ENCODE data around the gene CYP4F12. TPM values are rescaled to one million over a fixed set of nuclear protein-coding genes. Genes with fewer than 3 reads are reported as not detected.

CYP4F12 gene
- polyA plus RNA-seq, 2 of the 4 experiments (the other 2 are of a cell fraction), result 6.3 to 12.8 TPM

- ATAC-seq, result no peak
- FAIRE-seq, result no peak
Measured at GRCh38 chr19:15639596-15639995, 33.3 kb upstream of the CYP4F12 start.

GRCh38 chr19:15640294-15640903 lies 32.5 kb upstream of the CYP4F12 start, which contains the start of gene CYP4F3:
Gene CYP4F3, plus strand, starts transcription at chr19:15640897. Its CDS starts 519 bp downstream, at chr19:15641416.
- Histone ChIP-seq H3K4me3 (peak within 1 kb of the TSS; percentile 49), H3K4me1 (peaks cover 33% of the 10 kb centered on the region), H3K9me3 (no peaks in the 10 kb centered on the region), H3K4me2 (peak within 1 kb of the TSS; percentile 84), H3K27ac (peak within 1 kb of the TSS; percentile 91 to 96)
- no peak for FAIRE-seq
- DNase-seq (ENCODE audit: low read depth in 1 of 2, low spot score in 1 of 2), result peak; percentile 72 to 96
- ATAC-seq, result peak; percentile 95 to 96
- 7% methylated on average over 3 of the region's 6 CpGs for WGBS (ENCODE audit: missing lambda C conversion rate)
- CTCF ChIA-PET, result interaction anchor here (0.6 to 1.3 kb wide), 2 partner anchors 10 to 501 kb away, joined by 3 read pairs; no protein-coding TSS in a partner anchor
- POLR2A ChIA-PET, result interaction anchor here (0.9 kb wide), 1 partner anchor 545 kb away, joined by 3 read pairs; no protein-coding TSS in a partner anchor
- TF ChIP-seq RCOR1 (IDR thresholded peaks at IDR 0.05; ENCODE audit: low read depth, low read length), result no peak
- no peak for TF ChIP-seq SMC3 (IDR thresholded peaks at IDR 0.05)
- TF ChIP-seq ZSCAN20 (CRISPR knock-in tag; IDR thresholded peaks at IDR 0.05), result no peak
- TF ChIP-seq NPAS2 (CRISPR knock-in tag; IDR thresholded peaks at IDR 0.05; ENCODE audit: borderline replicate concordance), result no peak
- peak; percentile 80 for TF ChIP-seq NFE2L2 (conservative IDR thresholded peaks at IDR 0.05; ENCODE audit: low read length)
- no peak for TF ChIP-seq SREBF2 (IDR thresholded peaks at IDR 0.05)
- no peak for TF ChIP-seq RAD21 (conservative IDR thresholded peaks at IDR 0.05 in 1 of 2, IDR thresholded peaks at IDR 0.05 in 1 of 2)
- 0 out of 2 replicates have a peak, but pooled peaks have one; percentile 17 for TF ChIP-seq CHD4 (IDR thresholded peaks at IDR 0.05; ENCODE audit: borderline replicate concordance)
- peak in 1 of 2 experiments; percentile 28; a peak in 1 of 5 replicates for TF ChIP-seq EP300 (IDR thresholded peaks at IDR 0.05)
- no peak for TF ChIP-seq NR3C1 (IDR thresholded peaks at IDR 0.05)
- no peak for TF ChIP-seq JUN (IDR thresholded peaks at IDR 0.05)
- no peak for TF ChIP-seq REST (IDR thresholded peaks at IDR 0.05)
- no peak for TF ChIP-seq ESRRA (IDR thresholded peaks at IDR 0.05; ENCODE audit: borderline replicate concordance, low read length)
- no peak for TF ChIP-seq EHMT2 (IDR thresholded peaks at IDR 0.05; ENCODE audit: low read depth)
- TF ChIP-seq HOXB13 (CRISPR knock-in tag; IDR thresholded peaks at IDR 0.05; ENCODE audit: low read depth), result 0 out of 2 replicates have a peak, but pooled peaks have one; percentile 17
- TF ChIP-seq CTCF (IDR thresholded peaks at IDR 0.05), result no peak
- no peak for TF ChIP-seq ATOH8 (CRISPR knock-in tag; IDR thresholded peaks at IDR 0.05; ENCODE audit: low read depth)

More at GRCh38 chr19:15639596-15639995, 33.3 kb upstream of the CYP4F12 start:
- no peak for DNase-seq (ENCODE audit: low read depth in 1 of 2, low spot score in 1 of 2)
- Histone ChIP-seq H3K4me1 (peaks cover 33% of the 10 kb centered on the region), H3K4me3 (no peak overlapping the region), H3K27ac (peak overlapping the region; percentile 91 to 96), H3K9me3 (no peaks in the 10 kb centered on the region), H3K4me2 (peak overlapping the region; percentile 84; the same call in 1 of the 3 replicates)
- no peak for TF ChIP-seq EHF (CRISPR knock-in tag; IDR thresholded peaks at IDR 0.05)
- TF ChIP-seq SREBF2 (IDR thresholded peaks at IDR 0.05), result no peak
- no peak for TF ChIP-seq MAX (IDR thresholded peaks at IDR 0.05)
- TF ChIP-seq PHF8 (IDR thresholded peaks at IDR 0.05; ENCODE audit: borderline replicate concordance, low read depth), result no peak
- no peak for TF ChIP-seq RNF2 (IDR thresholded peaks at IDR 0.05; ENCODE audit: borderline replicate concordance, low read depth)
- no peak for TF ChIP-seq FOSB (CRISPR knock-in tag; IDR thresholded peaks at IDR 0.05)
- no peak for TF ChIP-seq GATA3 (IDR thresholded peaks at IDR 0.05; ENCODE audit: borderline replicate concordance)
- TF ChIP-seq BHLHE40 (IDR thresholded peaks at IDR 0.05; ENCODE audit: low read depth, low read length), result no peak
- no peak for TF ChIP-seq HDAC2 (IDR thresholded peaks at IDR 0.05)
- TF ChIP-seq ELK1 (IDR thresholded peaks at IDR 0.05; ENCODE audit: low read depth, low read length), result no peak
- TF ChIP-seq ESRRA (IDR thresholded peaks at IDR 0.05; ENCODE audit: borderline replicate concordance, low read length), result no peak
- TF ChIP-seq TFCP2L1 (CRISPR knock-in tag; IDR thresholded peaks at IDR 0.05), result no peak
- no peak for TF ChIP-seq RFX5 (IDR thresholded peaks at IDR 0.05)
- no peak for TF ChIP-seq CBX2 (IDR thresholded peaks at IDR 0.05; ENCODE audit: borderline replicate concordance, low read depth)
- no peak for TF ChIP-seq USF2 (IDR thresholded peaks at IDR 0.05)
- TF ChIP-seq EHMT2 (IDR thresholded peaks at IDR 0.05; ENCODE audit: low read depth), result no peak
- no peak for TF ChIP-seq FOSL2 (IDR thresholded peaks at IDR 0.05)
- TF ChIP-seq FOSL2 (CRISPR knock-in tag; IDR thresholded peaks at IDR 0.05), result no peak
- ChIA-PET CTCF (interaction anchor here (1.3 kb wide), 1 partner anchor 10 kb away, joined by 3 read pairs; no protein-coding TSS in a partner anchor), POLR2A (no interaction called here)
